PC-9 (cell line): ENCODE data around the gene CD81. TPM values are rescaled to one million over a fixed set of nuclear protein-coding genes. Genes with fewer than 3 reads are reported as not detected.

Source experiments
- BruUV-seq: library from RNA; stranded (reverse); fragments of 400-500 nt; replicated peaks from 2 replicates; lab custom pipeline; 2021; lab: Mats Ljungman, UMichigan
- CTCF ChIA-PET: fragments of 300-600 bp; sonication (Branson Sonifier 250); formaldehyde crosslinking; loops from one replicate; lab custom pipeline; 2022; ENCODE audit warnings: antibody characterized with exemption; lab: Charles Lee
- POLR2A ChIA-PET: fragments of 300-600 bp; sonication (Branson Sonifier 250); formaldehyde crosslinking; loops from one replicate; lab custom pipeline; 2022; ENCODE audit warnings: antibody characterized with exemption; ENCODE audit not compliant: unreplicated experiment; lab: Charles Lee
- DNase-seq, 2 experiments: peaks; one replicate each; pipeline versions ENCODE4 v3.0.0 to v3.0.0-alpha.2; 2015 to 2022; ENCODE audit warnings: mixed read lengths in 1 of 2
- H2AFZ ChIP-seq: fragments of 200-600 bp; sonication (generic); 2 replicates; pipeline ENCODE4 v1.8.1; 2017; ENCODE audit warnings: antibody characterized with exemption
- H3F3A ChIP-seq: fragments of 200-600 bp; sonication (generic); 2 replicates; pipeline ENCODE4 v1.8.1; 2017; ENCODE audit warnings: antibody characterized with exemption, mild to moderate bottlenecking, low read depth; ENCODE audit not compliant: insufficient read depth
- H3K27ac ChIP-seq: fragments of 200-600 bp; sonication (generic); 2 replicates; pipeline ENCODE4 v1.6.1; 2016; ENCODE audit warnings: mixed run types
- H3K27me3 ChIP-seq: fragments of 200-600 bp; sonication (generic); 2 replicates; pipeline ENCODE4 v1.6.1; 2016; ENCODE audit warnings: low read depth, mixed run types; ENCODE audit not compliant: insufficient read depth
- H3K36me3 ChIP-seq: fragments of 200-600 bp; sonication (generic); 2 replicates; pipeline ENCODE4 v1.6.1; 2016; ENCODE audit warnings: low read depth, mixed run types
- H3K4me1 ChIP-seq: fragments of 200-600 bp; sonication (generic); replicated peaks from 2 replicates; pipeline ENCODE4 v1.6.1; 2016; ENCODE audit warnings: mixed run types; ENCODE audit not compliant: insufficient read depth
- H3K4me2 ChIP-seq: fragments of 200-600 bp; sonication (generic); 2 replicates; pipeline ENCODE4 v1.6.1; 2017; ENCODE audit warnings: mixed run types
- H3K4me3 ChIP-seq: fragments of 200-600 bp; sonication (generic); 2 replicates; pipeline ENCODE4 v1.6.1; 2016; ENCODE audit warnings: mixed run types
- H3K79me2 ChIP-seq: fragments of 200-600 bp; sonication (generic); 2 replicates; pipeline ENCODE4 v1.6.1; 2017; ENCODE audit warnings: low read depth, mixed run types
- H3K9me2 ChIP-seq: fragments of 200-600 bp; sonication (generic); 2 replicates; pipeline ENCODE4 v1.8.1; 2017; ENCODE audit warnings: mild to moderate bottlenecking; ENCODE audit not compliant: insufficient read depth
- H3K9me3 ChIP-seq: fragments of 200-600 bp; sonication (generic); 2 replicates; pipeline ENCODE4 v1.8.1; 2016; ENCODE audit warnings: low read depth; ENCODE audit not compliant: insufficient read depth
- H4K20me1 ChIP-seq: fragments of 200-600 bp; sonication (generic); 2 replicates; pipeline ENCODE4 v1.8.1; 2017; ENCODE audit not compliant: insufficient read depth
- CTCF ChIP-seq: fragments of 200-600 bp; sonication (generic); conservative IDR thresholded peaks from 2 replicates; pipeline ENCODE4 v1.6.1; 2017; ENCODE audit warnings: mixed run types, antibody characterized with exemption, mild to moderate bottlenecking, moderate library complexity
- EZH2 ChIP-seq: fragments of 200-600 bp; sonication (generic); IDR thresholded peaks from 2 replicates; pipeline ENCODE4 v1.8.0; 2017; ENCODE audit warnings: antibody characterized with exemption, low read depth
- intact Hi-C: fragments of 100-400 bp; cut with micrococcal nuclease; formaldehyde crosslinking; loops from one replicate; pipeline ENCODE4 v1.10.0; 2022; ENCODE audit not compliant: unreplicated experiment
- total RNA-seq: library from RNA; stranded (reverse); gene quantifications from 2 replicates; pipeline ENCODE4 v1.2.3, GENCODE V29; 2021

Gene CD81
- total RNA-seq, 1 experiment from 2014 or later: 180 TPM

- Histone ChIP-seq H3K4me3 (no peak overlapping the region), H3K9me3 (no peaks in the 10 kb centered on the region), H3K4me1 (peaks cover 9% of the 10 kb centered on the region; the same call in 1 of the 2 replicates), H3F3A (peaks cover 10% of the 10 kb centered on the region; the same call in 1 of the 2 replicates), H2AFZ (no peak overlapping the region), H3K4me2 (no peak overlapping the region), H3K36me3 (no peaks in the 10 kb centered on the region), H3K79me2 (no peaks in the 10 kb centered on the region), H3K27ac (no peak overlapping the region), H4K20me1 (no peaks in the 10 kb centered on the region), H3K9me2 (no peaks in the 10 kb centered on the region), H3K27me3 (peaks cover 11% of the 10 kb centered on the region; the same call in 1 of the 2 replicates)
- intact Hi-C loops: no loop called here
- CTCF ChIA-PET: no interaction called here
- no peak for DNase-seq
- TF ChIP-seq EZH2 (no peak), CTCF (no peak)
- BruUV-seq: no TSS peak
- POLR2A ChIA-PET: no interaction called here
These were observed 25.4 kb upstream of the CD81 start for GRCh38 chr11:2351701-2352100.

GRCh38 chr11:2352420-2352819 lies 24.7 kb upstream of the CD81 start:
- POLR2A ChIA-PET: no interaction called here
- H3K9me2 ChIP-seq: no peaks in the 10 kb centered on the region
- DNase-seq: no peak
- H3K27ac ChIP-seq: no peak overlapping the region
- H3K4me1 ChIP-seq: peaks cover 9% of the 10 kb centered on the region; the same call in 1 of the 2 replicates
- no peaks in the 10 kb centered on the region for H3K9me3 ChIP-seq
- H3K4me3 ChIP-seq: no peak overlapping the region
- CTCF ChIA-PET: no interaction called here
- no TSS peak for BruUV-seq
- H2AFZ ChIP-seq: no peak overlapping the region
- peaks cover 10% of the 10 kb centered on the region; the same call in 1 of the 2 replicates for H3F3A ChIP-seq
- no peaks in the 10 kb centered on the region for H3K36me3 ChIP-seq
- intact Hi-C loops: no loop called here
- no peak overlapping the region for H3K4me2 ChIP-seq
- H4K20me1 ChIP-seq: no peaks in the 10 kb centered on the region
- no peak for TF ChIP-seq EZH2
- TF ChIP-seq CTCF: no peak
- peaks cover 11% of the 10 kb centered on the region; the same call in 1 of the 2 replicates for H3K27me3 ChIP-seq
- H3K79me2 ChIP-seq: no peaks in the 10 kb centered on the region

- Histone ChIP-seq H3K9me2 (no peaks in the 10 kb centered on the region), H3F3A (peaks cover 10% of the 10 kb centered on the region; the same call in 1 of the 2 replicates), H4K20me1 (no peaks in the 10 kb centered on the region), H3K4me1 (peaks cover 9% of the 10 kb centered on the region; the same call in 1 of the 2 replicates), H3K79me2 (no peaks in the 10 kb centered on the region), H3K4me3 (no peak overlapping the region), H3K27me3 (peaks cover 11% of the 10 kb centered on the region; the same call in 1 of the 2 replicates), H3K27ac (peak overlapping the region; percentile 23; the same call in 1 of the 2 replicates), H3K4me2 (peak overlapping the region; percentile 54), H3K36me3 (no peaks in the 10 kb centered on the region), H2AFZ (no peak overlapping the region; the same call in 1 of the 2 replicates), H3K9me3 (no peaks in the 10 kb centered on the region)
- intact Hi-C loops: no loop called here
- CTCF ChIA-PET: no interaction called here
- no TSS peak for BruUV-seq
- POLR2A ChIA-PET: no interaction called here
- peak in 1 of 2 experiments; percentile 9 for DNase-seq
- TF ChIP-seq CTCF (no peak), EZH2 (no peak)
These were observed 22.0 kb upstream of the CD81 start for GRCh38 chr11:2355000-2355644.
